Vagina (tissue), 2 donors: Measurements from ENCODE around the gene HEXB. TPM values are rescaled to one million over a fixed set of nuclear protein-coding genes. Genes with fewer than 3 reads are reported as not detected.

Experiments used
- DNase-seq, 2 donors: peaks; one replicate each; pipeline ENCODE4 v3.0.0-alpha.2; 2017; ENCODE audit errors: extremely low spot score in 2 of 2
- H3K27ac ChIP-seq: fragments of 200-600 bp; sonication (generic); one replicate; pipeline ENCODE4 v1.5.1; 2019
- H3K27me3 ChIP-seq: fragments of 200-600 bp; sonication (generic); one replicate; pipeline ENCODE4 v1.5.1; 2019
- H3K36me3 ChIP-seq, 2 donors: fragments of 200-600 bp; sonication (generic); one replicate each; pipeline ENCODE4 v1.5.1; 2017 to 2019
- H3K4me1 ChIP-seq: fragments of 200-600 bp; sonication (generic); one replicate; pipeline ENCODE4 v1.5.1; 2019
- H3K4me3 ChIP-seq, 2 donors: fragments of 200-600 bp; sonication (generic); 1 replicate in 1 of 2; 2 replicates in 1 of 2; pipeline ENCODE4 v1.5.1; 2016 to 2019
- H3K9me3 ChIP-seq: fragments of 200-600 bp; sonication (generic); one replicate; pipeline ENCODE4 v1.5.1; 2019
- POLR2A ChIP-seq, 2 donors: fragments of 450-650 bp; IDR thresholded peaks; one replicate each; pipeline ENCODE4 v1.6.1; 2017; ENCODE audit warnings: antibody characterized with exemption in 2 of 2, mild to moderate bottlenecking in 2 of 2, moderate library complexity in 2 of 2
- POLR2AphosphoS5 ChIP-seq, 2 donors: sonication (generic); formaldehyde crosslinking; IDR thresholded peaks; one replicate each; pipeline ENCODE4 v1.9.0; 2017; ENCODE audit warnings: antibody characterized with exemption in 2 of 2, mild to moderate bottlenecking in 2 of 2, low read depth in 1 of 2; ENCODE audit not compliant: insufficient read depth in 1 of 2
- intact Hi-C: fragments of 100-400 bp; cut with DNase I; formaldehyde crosslinking; loops from one replicate; pipeline ENCODE4 v1.15.1; 2023
- total RNA-seq: library from RNA; depleted of rRNA; stranded (reverse); fragments of >200 nt; gene quantifications from one replicate; pipeline ENCODE4 v1.2.3, GENCODE V29; 2016
- TF ChIP-seq, protein P1 (sequence below), 3 experiments: fragments of 450-650 bp in 2 of 3; fragments of 200-600 bp in 1 of 3; sonication (generic) in 1 of 3; IDR thresholded peaks; one replicate each; pipeline ENCODE4 v1.5.1; 2017 to 2019; ENCODE audit warnings: antibody characterized with exemption in 3 of 3, mild to moderate bottlenecking in 2 of 3, moderate library complexity in 2 of 3

Gene HEXB
- 118 TPM for total RNA-seq

DNA sequence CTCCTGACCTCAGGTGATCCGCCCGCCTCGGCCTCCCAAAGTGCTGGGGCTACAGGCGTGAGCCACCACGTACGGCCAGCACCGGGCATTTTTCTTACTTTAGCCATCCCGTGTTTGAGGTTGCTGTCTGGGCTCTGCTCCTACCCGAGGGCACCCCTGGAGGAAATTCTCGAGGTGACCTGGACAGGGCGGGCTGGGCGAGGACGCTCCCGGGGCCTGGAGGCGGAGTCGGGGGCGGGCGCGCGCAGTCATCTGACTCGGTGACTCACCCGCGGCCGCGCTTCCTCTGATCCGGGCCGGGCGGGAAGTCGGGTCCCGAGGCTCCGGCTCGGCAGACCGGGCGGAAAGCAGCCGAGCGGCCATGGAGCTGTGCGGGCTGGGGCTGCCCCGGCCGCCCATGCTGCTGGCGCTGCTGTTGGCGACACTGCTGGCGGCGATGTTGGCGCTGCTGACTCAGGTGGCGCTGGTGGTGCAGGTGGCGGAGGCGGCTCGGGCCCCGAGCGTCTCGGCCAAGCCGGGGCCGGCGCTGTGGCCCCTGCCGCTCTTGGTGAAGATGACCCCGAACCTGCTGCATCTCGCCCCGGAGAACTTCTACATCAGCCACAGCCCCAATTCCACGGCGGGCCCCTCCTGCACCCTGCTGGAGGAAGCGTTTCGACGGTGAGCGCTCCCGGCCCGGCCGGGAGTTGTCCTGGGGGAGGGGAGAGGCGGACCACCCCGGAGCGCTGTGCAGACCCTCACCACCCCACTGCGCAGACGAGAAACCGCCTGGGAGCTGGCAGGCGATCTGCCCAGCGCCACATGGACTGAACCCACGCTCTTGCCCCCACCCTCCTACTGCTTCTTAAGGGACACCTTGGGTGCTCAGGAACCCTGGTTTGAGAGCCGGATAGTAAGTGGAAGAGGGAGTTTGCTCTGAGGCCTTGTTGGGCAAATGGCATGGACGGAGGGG, at the start of gene HEXB:
TSS of gene HEXB (plus strand) at position 334 of the 952 bp plus-strand sequence. CDS start at position 362, 28 bp downstream.
- intact Hi-C loops, result no loop called here
- peaks cover 0 to 6% of the 10 kb centered on the region in 2 donors for H3K36me3 ChIP-seq
- H3K27me3 ChIP-seq, result no peaks in the 10 kb centered on the region
- peaks cover 21% of the 10 kb centered on the region for H3K4me1 ChIP-seq
- TF ChIP-seq POLR2A (IDR thresholded peaks at IDR 0.05) (peak; percentile 28 to 80), POLR2AphosphoS5 (IDR thresholded peaks at IDR 0.05; ENCODE audit: insufficient read depth in 1 of 2, low read depth in 1 of 2) (peak; percentile 74 to 87)
- TF ChIP-seq, protein P1, sequence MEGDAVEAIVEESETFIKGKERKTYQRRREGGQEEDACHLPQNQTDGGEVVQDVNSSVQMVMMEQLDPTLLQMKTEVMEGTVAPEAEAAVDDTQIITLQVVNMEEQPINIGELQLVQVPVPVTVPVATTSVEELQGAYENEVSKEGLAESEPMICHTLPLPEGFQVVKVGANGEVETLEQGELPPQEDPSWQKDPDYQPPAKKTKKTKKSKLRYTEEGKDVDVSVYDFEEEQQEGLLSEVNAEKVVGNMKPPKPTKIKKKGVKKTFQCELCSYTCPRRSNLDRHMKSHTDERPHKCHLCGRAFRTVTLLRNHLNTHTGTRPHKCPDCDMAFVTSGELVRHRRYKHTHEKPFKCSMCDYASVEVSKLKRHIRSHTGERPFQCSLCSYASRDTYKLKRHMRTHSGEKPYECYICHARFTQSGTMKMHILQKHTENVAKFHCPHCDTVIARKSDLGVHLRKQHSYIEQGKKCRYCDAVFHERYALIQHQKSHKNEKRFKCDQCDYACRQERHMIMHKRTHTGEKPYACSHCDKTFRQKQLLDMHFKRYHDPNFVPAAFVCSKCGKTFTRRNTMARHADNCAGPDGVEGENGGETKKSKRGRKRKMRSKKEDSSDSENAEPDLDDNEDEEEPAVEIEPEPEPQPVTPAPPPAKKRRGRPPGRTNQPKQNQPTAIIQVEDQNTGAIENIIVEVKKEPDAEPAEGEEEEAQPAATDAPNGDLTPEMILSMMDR (IDR thresholded peaks at IDR 0.05), result no peak
- H3K27ac ChIP-seq, result peak within 1 kb of the TSS; percentile 86
- no peaks in the 10 kb centered on the region for H3K9me3 ChIP-seq
- peak within 1 kb of the TSS; percentile 65 to 79 for H3K4me3 ChIP-seq
- no peak for DNase-seq

DNA sequence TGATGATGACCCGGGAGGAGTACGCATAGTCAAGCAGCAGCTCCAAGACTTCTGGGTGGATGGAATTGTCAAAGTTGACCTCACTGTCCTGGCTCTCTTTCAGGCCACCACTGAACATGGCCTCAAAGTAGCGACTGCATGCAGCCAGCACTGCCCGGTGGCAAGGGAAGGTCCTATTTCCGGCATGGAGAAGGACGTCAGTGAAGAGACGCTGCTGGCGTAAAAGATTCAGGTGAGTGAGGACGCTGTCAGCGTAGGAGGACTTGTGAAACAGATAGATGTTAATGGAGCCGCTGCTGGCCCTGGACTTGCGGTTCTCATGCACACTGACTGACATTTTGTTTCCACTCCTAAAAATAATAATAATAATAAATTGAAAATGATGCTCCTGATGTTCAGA, 48.9 kb upstream of the HEXB start:
- Histone ChIP-seq H3K9me3 (no peaks in the 10 kb centered on the region), H3K4me1 (peaks cover 47% of the 10 kb centered on the region), H3K27ac (no peak overlapping the region), H3K27me3 (no peaks in the 10 kb centered on the region), H3K4me3 (no peak overlapping the region), H3K36me3 (peaks cover 0 to 4% of the 10 kb centered on the region in 2 donors)
- TF ChIP-seq POLR2A (IDR thresholded peaks at IDR 0.05), result no peak
- no peak for TF ChIP-seq POLR2AphosphoS5 (IDR thresholded peaks at IDR 0.05; ENCODE audit: insufficient read depth in 1 of 2, low read depth in 1 of 2)
- TF ChIP-seq, protein P1 (IDR thresholded peaks at IDR 0.05), result no peak
- no peak for DNase-seq
- intact Hi-C loops, result no loop called here

DNA sequence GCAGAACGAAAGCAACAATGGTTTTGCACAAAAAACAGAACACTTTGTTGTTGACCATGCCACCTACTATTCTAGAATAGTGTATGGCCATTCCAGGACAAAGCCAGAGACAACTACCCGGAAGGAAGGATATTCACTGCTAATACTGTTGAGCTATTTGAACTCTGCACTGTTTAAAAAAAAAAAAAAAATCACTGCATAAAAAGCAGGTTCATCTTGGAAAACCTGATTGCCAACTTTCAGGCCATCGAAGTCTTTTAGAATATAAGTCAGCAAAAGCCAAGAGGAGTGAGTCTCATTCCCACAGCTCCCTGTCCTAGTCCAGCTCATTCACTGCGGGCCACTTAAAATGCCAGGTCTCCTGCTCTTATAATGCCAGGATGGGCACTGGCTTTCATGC, 48.5 kb upstream of the HEXB start:
- TF ChIP-seq, protein P1 (IDR thresholded peaks at IDR 0.05), result no peak
- TF ChIP-seq POLR2AphosphoS5 (IDR thresholded peaks at IDR 0.05; ENCODE audit: insufficient read depth in 1 of 2, low read depth in 1 of 2) (no peak), POLR2A (IDR thresholded peaks at IDR 0.05) (no peak)
- Histone ChIP-seq H3K36me3 (peaks cover 0 to 4% of the 10 kb centered on the region in 2 donors), H3K4me3 (no peak overlapping the region), H3K9me3 (no peaks in the 10 kb centered on the region), H3K27me3 (no peaks in the 10 kb centered on the region), H3K27ac (no peak overlapping the region), H3K4me1 (peaks cover 47% of the 10 kb centered on the region)
- intact Hi-C loops, result no loop called here
- DNase-seq, result no peak

DNA sequence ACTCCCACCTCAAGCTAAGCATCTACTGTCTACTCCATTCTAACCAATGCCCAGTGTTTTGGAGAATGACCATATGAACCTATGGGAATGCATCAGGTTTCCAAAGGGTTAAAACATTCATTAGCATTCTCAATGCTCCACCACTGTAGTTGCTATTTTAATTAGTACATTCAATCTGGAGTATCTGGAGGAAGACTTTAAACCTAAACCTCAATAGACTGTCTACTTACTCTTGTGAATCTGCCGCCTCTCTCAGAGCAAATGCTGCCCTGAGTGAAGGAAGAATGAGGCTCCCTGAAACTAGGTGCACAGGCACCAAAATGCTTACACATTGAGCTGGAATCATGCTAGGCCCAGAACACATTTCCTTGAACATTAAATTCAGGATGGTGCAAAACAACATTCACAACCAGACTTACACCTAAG, 46.5 kb upstream of the HEXB start:
- H3K36me3 ChIP-seq, result peaks cover 0 to 4% of the 10 kb centered on the region in 2 donors
- no peak for DNase-seq
- no peak overlapping the region for H3K27ac ChIP-seq
- H3K9me3 ChIP-seq, result no peaks in the 10 kb centered on the region
- peaks cover 38% of the 10 kb centered on the region for H3K4me1 ChIP-seq
- H3K27me3 ChIP-seq, result no peaks in the 10 kb centered on the region
- H3K4me3 ChIP-seq, result peak overlapping the region in 1 of 2 donors; percentile 81
- TF ChIP-seq POLR2A (IDR thresholded peaks at IDR 0.05), result no peak
- TF ChIP-seq, protein P1 (IDR thresholded peaks at IDR 0.05), result no peak
- no peak for TF ChIP-seq POLR2AphosphoS5 (IDR thresholded peaks at IDR 0.05; ENCODE audit: insufficient read depth in 1 of 2, low read depth in 1 of 2)
- intact Hi-C loops, result no loop called here
